ENCODE measurements around the gene RGS9.

RGS9 gene

DNA sequence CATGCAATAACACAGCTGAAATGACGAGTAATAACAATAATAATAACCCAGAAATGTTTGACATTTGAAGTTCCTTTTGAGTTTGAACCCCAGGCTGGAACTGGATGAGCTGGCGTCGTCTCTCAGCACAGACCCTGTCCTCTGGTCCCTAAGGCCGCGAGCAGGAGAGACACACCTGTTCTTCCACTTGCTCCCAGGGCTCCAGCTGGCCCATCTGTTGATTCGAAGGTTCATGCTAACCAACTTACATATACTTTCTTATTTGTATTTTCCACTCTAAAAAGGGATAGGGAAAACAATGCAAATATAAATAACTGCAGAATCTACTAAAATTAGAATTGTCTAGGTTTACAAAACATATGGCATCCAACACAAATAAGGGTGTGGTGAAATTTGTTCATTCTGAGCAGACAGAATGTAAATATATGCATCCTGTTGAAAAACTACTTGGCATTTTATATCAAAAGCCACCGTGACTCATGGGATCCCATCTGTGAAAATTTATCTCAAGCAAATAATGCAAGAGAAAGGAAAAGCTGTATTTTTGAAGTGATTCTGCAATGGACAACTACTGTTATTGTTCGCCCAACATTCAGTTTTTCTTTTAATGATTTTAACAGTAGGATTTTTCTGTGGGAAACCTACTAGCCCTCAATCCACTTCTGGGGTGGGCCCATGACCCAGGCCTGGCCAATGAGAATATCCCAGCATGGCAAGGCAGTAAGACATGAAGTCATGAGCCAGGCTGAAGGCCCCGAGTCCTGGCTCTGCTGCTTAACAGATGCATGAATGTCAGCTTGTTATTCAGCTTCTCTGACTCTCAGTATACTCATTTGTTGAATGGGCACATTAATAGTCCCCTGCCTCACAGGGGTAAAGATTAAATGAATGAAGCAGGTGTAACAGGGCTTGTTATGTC is 13.2 kb upstream of the RGS9 start:
- H3K9ac ChIP-seq (ENCODE audit: low read length in 5 of 5) = peak overlapping the region in 4 of 5 donors; percentile 83 to 93 (median 89)
- H3K4me3 ChIP-seq (ENCODE audit: low read depth in 1 of 5, low read length in 5 of 5) = peak overlapping the region; percentile 64 to 83 (median 76)
- peak overlapping the region; percentile 80 for H3K27ac ChIP-seq (ENCODE audit: low read depth, low read length)
- H3K27me3 ChIP-seq (ENCODE audit: control insufficient read depth in 5 of 5, insufficient read depth in 4 of 5, low read length in 5 of 5) = peaks cover 0 to 4% (median 0%) of the 10 kb centered on the region in 5 donors
- H3K4me1 ChIP-seq (ENCODE audit: control insufficient read depth in 5 of 5, insufficient read depth in 5 of 5, low read length in 5 of 5) = peaks cover 0 to 12% (median 9%) of the 10 kb centered on the region in 5 donors
- H3K36me3 ChIP-seq (ENCODE audit: control insufficient read depth in 5 of 5, insufficient read depth in 5 of 5, low read length in 5 of 5) = no peaks in the 10 kb centered on the region
- H3K9me3 ChIP-seq (ENCODE audit: control insufficient read depth in 5 of 5, low read length in 5 of 5) = no peaks in the 10 kb centered on the region

DNA sequence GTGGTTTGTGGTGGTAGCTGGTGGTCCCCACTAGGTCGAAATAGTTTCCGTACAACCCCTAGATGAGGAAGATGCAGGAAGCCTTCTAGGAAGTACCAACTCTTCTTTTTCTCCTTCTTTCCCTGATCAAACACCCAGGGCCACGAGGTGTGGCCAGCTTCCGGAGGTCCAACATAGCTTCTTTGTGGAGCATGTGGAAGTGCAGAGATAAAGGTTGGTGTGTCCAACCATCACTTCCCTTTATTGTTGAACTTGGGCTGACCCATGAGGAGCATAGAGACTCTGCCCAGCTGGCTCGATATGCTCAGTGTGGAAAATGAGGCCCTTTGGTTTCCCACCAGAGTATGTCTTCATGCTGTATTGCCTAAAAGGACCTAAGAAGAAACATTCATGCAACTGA is 6.3 kb upstream of the RGS9 start:
- Histone ChIP-seq H3K9me3 (ENCODE audit: control insufficient read depth in 5 of 5, low read length in 5 of 5) (no peaks in the 10 kb centered on the region), H3K9ac (ENCODE audit: low read length in 5 of 5) (no peak overlapping the region), H3K27me3 (ENCODE audit: control insufficient read depth in 5 of 5, insufficient read depth in 4 of 5, low read length in 5 of 5) (peaks cover 0 to 8% (median 0%) of the 10 kb centered on the region in 5 donors), H3K4me1 (ENCODE audit: control insufficient read depth in 5 of 5, insufficient read depth in 5 of 5, low read length in 5 of 5) (no peaks in the 10 kb centered on the region), H3K4me3 (ENCODE audit: low read depth in 1 of 5, low read length in 5 of 5) (no peak overlapping the region), H3K36me3 (ENCODE audit: control insufficient read depth in 5 of 5, insufficient read depth in 5 of 5, low read length in 5 of 5) (no peaks in the 10 kb centered on the region), H3K27ac (ENCODE audit: low read depth, low read length) (no peak overlapping the region)

DNA sequence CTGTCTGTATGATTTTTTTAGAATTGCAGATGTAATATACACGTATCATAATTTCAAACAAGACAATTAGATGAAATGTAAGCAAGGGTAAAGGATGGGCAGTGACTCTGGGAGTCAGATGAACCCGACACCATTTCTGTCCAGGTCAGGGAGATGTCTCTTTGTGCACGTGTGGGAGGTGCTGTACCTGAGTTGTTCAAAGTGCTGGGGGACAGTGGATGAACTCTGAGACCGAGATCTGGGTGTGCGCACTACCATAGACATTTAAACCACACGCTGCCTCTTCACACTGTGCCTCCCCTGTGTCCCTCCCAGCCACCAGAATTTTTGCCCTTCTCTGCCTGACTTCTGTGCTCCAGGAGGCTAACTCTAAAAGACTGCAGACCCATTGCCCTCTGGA is 5.9 kb upstream of the RGS9 start:
- Histone ChIP-seq H3K27me3 (ENCODE audit: control insufficient read depth in 5 of 5, insufficient read depth in 4 of 5, low read length in 5 of 5) (peaks cover 0 to 8% (median 0%) of the 10 kb centered on the region in 5 donors), H3K27ac (ENCODE audit: low read depth, low read length) (no peak overlapping the region)

DNA sequence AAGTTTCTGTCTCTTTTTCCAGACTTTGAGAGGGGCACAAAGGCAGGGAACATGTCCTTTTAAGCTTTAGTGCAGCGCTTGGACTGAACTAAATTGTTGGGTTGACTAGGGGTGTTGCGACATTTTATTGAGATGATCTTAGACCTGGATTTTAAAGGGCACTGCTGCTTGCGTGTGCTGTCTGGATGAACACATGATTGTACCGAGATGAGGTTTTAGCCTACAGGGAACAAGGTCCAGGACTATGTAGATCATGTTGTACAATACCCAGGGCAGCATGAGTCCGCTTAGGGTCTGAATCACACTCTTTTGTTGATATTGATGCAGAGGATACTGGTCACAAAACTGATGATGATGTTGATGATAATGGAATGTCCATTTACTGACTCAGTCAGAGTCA is 5.2 kb upstream of the RGS9 start:
- no peak overlapping the region for H3K9ac ChIP-seq (ENCODE audit: low read length in 5 of 5)
- no peak overlapping the region for H3K4me3 ChIP-seq (ENCODE audit: low read depth in 1 of 5, low read length in 5 of 5)
- peaks cover 0 to 3% (median 2%) of the 10 kb centered on the region in 5 donors for H3K4me1 ChIP-seq (ENCODE audit: control insufficient read depth in 5 of 5, insufficient read depth in 5 of 5, low read length in 5 of 5)
- peaks cover 0 to 8% (median 0%) of the 10 kb centered on the region in 5 donors for H3K27me3 ChIP-seq (ENCODE audit: control insufficient read depth in 5 of 5, insufficient read depth in 4 of 5, low read length in 5 of 5)
- H3K27ac ChIP-seq (ENCODE audit: low read depth, low read length) = no peak overlapping the region
- H3K9me3 ChIP-seq (ENCODE audit: control insufficient read depth in 5 of 5, low read length in 5 of 5) = no peaks in the 10 kb centered on the region
- no peaks in the 10 kb centered on the region for H3K36me3 ChIP-seq (ENCODE audit: control insufficient read depth in 5 of 5, insufficient read depth in 5 of 5, low read length in 5 of 5)

More for the DNA sequence above, 5.9 kb upstream of the RGS9 start:
- Histone ChIP-seq H3K4me1 (ENCODE audit: control insufficient read depth in 5 of 5, insufficient read depth in 5 of 5, low read length in 5 of 5) (no peaks in the 10 kb centered on the region), H3K9ac (ENCODE audit: low read length in 5 of 5) (no peak overlapping the region), H3K9me3 (ENCODE audit: control insufficient read depth in 5 of 5, low read length in 5 of 5) (no peaks in the 10 kb centered on the region), H3K4me3 (ENCODE audit: low read depth in 1 of 5, low read length in 5 of 5) (no peak overlapping the region), H3K36me3 (ENCODE audit: control insufficient read depth in 5 of 5, insufficient read depth in 5 of 5, low read length in 5 of 5) (no peaks in the 10 kb centered on the region)

DNA sequence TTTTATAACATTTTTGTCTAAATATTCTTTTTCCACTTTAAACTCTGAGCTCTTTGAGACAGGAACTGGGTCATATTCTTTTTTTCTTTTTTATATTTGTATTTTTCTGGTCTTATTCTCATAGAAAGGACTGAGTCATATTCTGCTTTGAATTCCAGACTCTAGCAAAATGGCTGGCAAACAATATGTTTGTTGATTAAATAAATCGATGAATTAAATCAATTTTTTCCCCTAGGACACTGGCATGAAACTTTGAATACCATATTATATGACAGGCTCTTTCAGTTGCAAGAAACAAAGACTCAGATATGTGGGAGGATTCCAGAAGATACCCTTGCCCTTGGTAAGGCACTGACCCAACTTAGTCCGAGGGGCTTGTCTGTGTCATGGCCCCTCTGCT is 3.1 kb upstream of the RGS9 start:
- H3K9me3 ChIP-seq (ENCODE audit: control insufficient read depth in 5 of 5, low read length in 5 of 5) = no peaks in the 10 kb centered on the region
- no peak overlapping the region for H3K27ac ChIP-seq (ENCODE audit: low read depth, low read length)
- no peak overlapping the region for H3K4me3 ChIP-seq (ENCODE audit: low read depth in 1 of 5, low read length in 5 of 5)
- H3K4me1 ChIP-seq (ENCODE audit: control insufficient read depth in 5 of 5, insufficient read depth in 5 of 5, low read length in 5 of 5) = peaks cover 0 to 12% (median 10%) of the 10 kb centered on the region in 5 donors
- peaks cover 0 to 10% (median 8%) of the 10 kb centered on the region in 5 donors for H3K27me3 ChIP-seq (ENCODE audit: control insufficient read depth in 5 of 5, insufficient read depth in 4 of 5, low read length in 5 of 5)
- H3K36me3 ChIP-seq (ENCODE audit: control insufficient read depth in 5 of 5, insufficient read depth in 5 of 5, low read length in 5 of 5) = no peaks in the 10 kb centered on the region
- H3K9ac ChIP-seq (ENCODE audit: low read length in 5 of 5) = no peak overlapping the region

DNA sequence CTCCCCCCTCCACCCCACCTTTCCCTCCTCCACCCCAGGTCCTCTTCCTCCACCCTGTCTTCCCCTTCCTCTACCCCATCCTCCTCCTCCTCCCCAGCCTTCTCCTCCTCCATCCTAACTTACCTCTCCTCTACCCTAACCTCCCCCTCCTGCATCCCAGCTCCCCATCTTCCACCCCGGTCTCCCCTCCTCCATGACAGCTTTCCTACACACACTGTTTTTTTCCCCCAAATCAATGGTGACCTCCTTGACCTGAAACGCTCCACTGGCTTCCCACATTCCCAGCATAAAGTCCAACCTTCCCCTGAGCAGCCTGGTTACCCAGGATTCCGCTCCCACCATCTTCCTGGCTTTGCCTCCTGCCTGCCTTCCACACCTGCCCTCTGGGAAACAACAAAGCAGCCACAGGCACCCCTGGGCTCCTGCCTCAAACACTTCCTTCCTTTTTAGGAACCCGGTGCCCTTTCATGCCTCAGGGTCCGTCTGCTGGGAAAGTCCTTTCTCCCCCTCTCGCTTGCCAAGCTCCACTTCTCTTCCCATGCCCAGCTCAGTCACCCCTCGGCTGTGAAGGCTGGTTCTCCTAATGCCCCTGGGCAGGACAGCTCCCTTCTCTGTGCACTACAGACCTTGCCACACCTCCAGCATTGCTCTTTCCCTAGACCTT is 2.1 kb downstream of the RGS9 start:
- H3K36me3 ChIP-seq (ENCODE audit: control insufficient read depth in 5 of 5, insufficient read depth in 5 of 5, low read length in 5 of 5) = no peaks in the 10 kb centered on the region
- no peaks in the 10 kb centered on the region for H3K9me3 ChIP-seq (ENCODE audit: control insufficient read depth in 5 of 5, low read length in 5 of 5)
- peaks cover 5 to 28% (median 21%) of the 10 kb centered on the region in 5 donors for H3K27me3 ChIP-seq (ENCODE audit: control insufficient read depth in 5 of 5, insufficient read depth in 4 of 5, low read length in 5 of 5)
- H3K27ac ChIP-seq (ENCODE audit: low read depth, low read length) = no peak overlapping the region
- H3K9ac ChIP-seq (ENCODE audit: low read length in 5 of 5) = no peak overlapping the region
- H3K4me3 ChIP-seq (ENCODE audit: low read depth in 1 of 5, low read length in 5 of 5) = no peak overlapping the region
- H3K4me1 ChIP-seq (ENCODE audit: control insufficient read depth in 5 of 5, insufficient read depth in 5 of 5, low read length in 5 of 5) = peaks cover 3 to 12% (median 10%) of the 10 kb centered on the region in 5 donors

DNA sequence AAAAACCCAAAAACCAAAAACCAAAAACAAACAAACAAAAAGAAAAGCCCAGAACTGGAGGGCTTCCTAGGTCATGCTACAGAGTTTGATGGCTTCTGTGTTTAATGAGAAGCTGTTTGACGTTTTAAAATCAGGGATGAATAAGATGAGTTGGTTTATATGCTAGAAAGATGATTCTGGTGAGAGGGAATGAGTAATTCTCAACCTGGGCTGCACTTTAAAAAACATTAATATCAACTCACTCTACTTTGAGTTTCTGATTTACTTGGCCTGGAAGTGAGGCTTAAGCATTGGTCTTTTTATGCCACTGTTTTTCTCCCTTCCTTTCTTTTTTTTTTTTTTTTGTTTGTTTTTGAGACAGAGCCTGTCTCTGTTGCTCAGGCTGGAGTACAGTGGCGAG is 5.1 kb downstream of the RGS9 start:
- no peaks in the 10 kb centered on the region for H3K36me3 ChIP-seq (ENCODE audit: control insufficient read depth in 5 of 5, insufficient read depth in 5 of 5, low read length in 5 of 5)
- H3K27me3 ChIP-seq (ENCODE audit: control insufficient read depth in 5 of 5, insufficient read depth in 4 of 5, low read length in 5 of 5) = peaks cover 10 to 28% (median 21%) of the 10 kb centered on the region in 5 donors
- no peak overlapping the region for H3K27ac ChIP-seq (ENCODE audit: low read depth, low read length)
- peaks cover 3 to 13% (median 9%) of the 10 kb centered on the region in 5 donors for H3K4me1 ChIP-seq (ENCODE audit: control insufficient read depth in 5 of 5, insufficient read depth in 5 of 5, low read length in 5 of 5)
- H3K4me3 ChIP-seq (ENCODE audit: low read depth in 1 of 5, low read length in 5 of 5) = no peak overlapping the region
- H3K9ac ChIP-seq (ENCODE audit: low read length in 5 of 5) = no peak overlapping the region
- H3K9me3 ChIP-seq (ENCODE audit: control insufficient read depth in 5 of 5, low read length in 5 of 5) = no peaks in the 10 kb centered on the region

DNA sequence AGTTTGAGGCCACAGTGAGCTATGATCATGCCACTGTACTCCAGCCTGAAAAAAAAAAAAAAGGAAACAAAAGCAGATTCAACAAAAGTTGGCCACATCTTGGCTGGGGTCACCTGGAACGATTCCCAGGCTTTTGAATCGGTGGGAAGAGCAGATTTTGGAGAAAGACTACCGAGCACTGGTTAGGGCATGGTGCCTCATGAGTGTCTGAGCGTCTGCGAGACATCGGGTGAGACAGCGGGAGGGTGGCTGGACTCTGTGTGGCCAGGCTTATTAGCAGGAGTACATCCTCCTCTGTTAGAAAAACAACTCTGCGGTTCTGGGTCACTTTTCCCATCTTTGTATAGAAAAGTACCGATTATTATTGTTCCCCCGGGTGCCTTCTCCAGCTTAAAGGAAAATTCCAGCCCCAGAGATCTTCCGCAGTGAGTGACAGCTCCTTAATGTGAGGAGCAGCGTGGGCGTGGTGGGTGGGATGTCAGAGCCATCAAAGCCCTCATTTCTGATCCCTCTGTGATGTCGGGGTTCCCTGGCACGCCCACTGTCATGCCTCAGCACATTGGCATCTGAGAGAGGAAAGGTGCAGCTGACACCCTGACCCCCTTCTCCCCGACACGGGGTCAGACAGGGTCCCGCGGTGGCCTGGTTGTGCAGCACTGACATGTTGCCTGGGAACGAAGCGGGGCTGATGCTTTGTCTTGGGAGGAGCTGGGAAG is 6.9 kb downstream of the RGS9 start:
- Histone ChIP-seq H3K4me3 (ENCODE audit: low read depth in 1 of 5, low read length in 5 of 5) (no peak overlapping the region), H3K4me1 (ENCODE audit: control insufficient read depth in 5 of 5, insufficient read depth in 5 of 5, low read length in 5 of 5) (peaks cover 0 to 5% (median 3%) of the 10 kb centered on the region in 5 donors), H3K27ac (ENCODE audit: low read depth, low read length) (no peak overlapping the region), H3K9ac (ENCODE audit: low read length in 5 of 5) (no peak overlapping the region), H3K27me3 (ENCODE audit: control insufficient read depth in 5 of 5, insufficient read depth in 4 of 5, low read length in 5 of 5) (peaks cover 9 to 22% (median 16%) of the 10 kb centered on the region in 5 donors), H3K9me3 (ENCODE audit: control insufficient read depth in 5 of 5, low read length in 5 of 5) (no peaks in the 10 kb centered on the region), H3K36me3 (ENCODE audit: control insufficient read depth in 5 of 5, insufficient read depth in 5 of 5, low read length in 5 of 5) (no peaks in the 10 kb centered on the region)

DNA sequence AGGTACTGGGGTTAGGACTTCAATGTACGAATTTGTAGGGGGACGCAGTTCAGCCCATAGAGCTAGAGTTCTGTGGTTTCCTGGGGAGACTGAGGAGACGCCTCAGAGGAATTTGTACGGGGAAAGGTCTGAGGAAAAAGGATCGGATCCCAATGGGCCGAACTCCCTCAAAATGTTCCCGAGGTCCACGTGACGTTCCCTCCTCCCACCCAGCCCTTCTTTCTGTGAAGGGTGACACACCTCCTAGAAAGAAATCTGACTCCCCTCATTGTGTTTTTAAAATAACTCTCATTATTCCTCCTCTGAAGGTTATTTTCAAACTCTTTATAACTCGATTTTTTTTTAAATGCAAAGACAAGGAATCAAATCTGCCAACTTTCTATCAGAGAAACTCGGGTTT is 8.6 kb downstream of the RGS9 start:
- Histone ChIP-seq H3K9ac (ENCODE audit: low read length in 5 of 5) (no peak overlapping the region), H3K4me1 (ENCODE audit: control insufficient read depth in 5 of 5, insufficient read depth in 5 of 5, low read length in 5 of 5) (peaks cover 0 to 5% (median 3%) of the 10 kb centered on the region in 5 donors), H3K4me3 (ENCODE audit: low read depth in 1 of 5, low read length in 5 of 5) (no peak overlapping the region), H3K36me3 (ENCODE audit: control insufficient read depth in 5 of 5, insufficient read depth in 5 of 5, low read length in 5 of 5) (no peaks in the 10 kb centered on the region), H3K9me3 (ENCODE audit: control insufficient read depth in 5 of 5, low read length in 5 of 5) (no peaks in the 10 kb centered on the region), H3K27me3 (ENCODE audit: control insufficient read depth in 5 of 5, insufficient read depth in 4 of 5, low read length in 5 of 5) (peaks cover 5 to 16% (median 6%) of the 10 kb centered on the region in 5 donors), H3K27ac (ENCODE audit: low read depth, low read length) (no peak overlapping the region)
